Stimulated activated CD4-positive, alpha-beta T cell treated with anti-CD3 and anti-CD28 coated beads, Interleukin-15, amount 100 ng/mL, for 1 hour (primary cell): ENCODE measurements around the gene ING5.
A peak's percentile ranks its signal among the peaks of the same experiment; 100 is the strongest.

Experiments
- DNase-seq, 2 donors: peaks; one replicate each; pipeline ENCODE4 v3.0.0-alpha.2; 2020; ENCODE audit warnings: low read depth in 1 of 2, low spot score in 1 of 2

ING5 gene

GRCh38 chr2:241672243-241673188 lies 29.3 kb upstream of the ING5 start:
- DNase-seq: no peak

- no peak for DNase-seq
These were observed 28.6 kb upstream of the ING5 start for GRCh38 chr2:241673189-241673663.

- no peak for DNase-seq
These were observed 27.8 kb upstream of the ING5 start for GRCh38 chr2:241673797-241674725.

- DNase-seq: no peak
These were observed 26.0 kb upstream of the ING5 start for GRCh38 chr2:241675885-241676284.

GRCh38 chr2:241676665-241677064 lies 25.2 kb upstream of the ING5 start:
- DNase-seq: no peak

- DNase-seq: no peak
These were observed 24.4 kb upstream of the ING5 start for GRCh38 chr2:241677392-241677791.

- no peak for DNase-seq
These were observed 23.5 kb upstream of the ING5 start for GRCh38 chr2:241678307-241678706.

GRCh38 chr2:241678784-241679540 lies 22.9 kb upstream of the ING5 start:
- DNase-seq: no peak

- no peak for DNase-seq
These were observed 21.8 kb upstream of the ING5 start for GRCh38 chr2:241680044-241680443.

- DNase-seq: no peak
These were observed 20.8 kb upstream of the ING5 start for GRCh38 chr2:241680827-241681599.

- DNase-seq: no peak
These were observed 15.6 kb upstream of the ING5 start for GRCh38 chr2:241686324-241686649.

- DNase-seq: peak; percentile 92 to 93
These were observed 15.0 kb upstream of the ING5 start, which contains the start of gene DTYMK for GRCh38 chr2:241686650-241687425. Gene DTYMK, minus strand, starts transcription at chr2:241686815. Its CDS starts 32 bp downstream, at chr2:241686783.

- DNase-seq: no peak
These were observed 12.5 kb upstream of the ING5 start for GRCh38 chr2:241689306-241689705.

- DNase-seq: no peak
These were observed 11.6 kb upstream of the ING5 start for GRCh38 chr2:241690202-241690717.

- DNase-seq: no peak
These were observed 9.4 kb upstream of the ING5 start for GRCh38 chr2:241692448-241692847.

- DNase-seq: no peak
These were observed 6.2 kb upstream of the ING5 start for GRCh38 chr2:241695651-241696050.

GRCh38 chr2:241701149-241701398 lies 765 bp upstream of the ING5 start:
- no peak for DNase-seq

GRCh38 chr2:241702155-241703031 lies 554 bp downstream of the ING5 start:
- peak; percentile 80 to 81 for DNase-seq
